ENCODE results near the gene CYB561.

Gene CYB561

DNA sequence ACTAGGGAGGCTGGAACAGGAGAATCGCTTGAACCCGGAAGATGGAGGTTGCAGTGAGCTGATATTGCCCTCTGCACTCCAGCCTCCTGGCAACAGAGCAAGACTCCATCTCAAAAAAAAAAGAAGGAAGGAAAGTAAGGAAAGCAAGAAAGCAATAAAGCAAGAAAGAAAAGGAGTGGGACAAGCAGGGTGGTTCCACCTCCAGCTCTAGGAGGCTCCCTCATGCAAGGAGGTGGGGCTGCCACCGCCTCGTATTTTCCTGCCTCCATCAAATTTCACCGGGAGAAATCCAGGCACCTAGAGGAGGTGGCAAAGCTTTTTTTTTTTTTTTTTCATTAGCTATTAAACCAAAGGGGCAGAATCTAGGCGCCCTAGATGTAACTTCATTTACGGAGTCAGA is 1.0 kb downstream of the CYB561 start:
- ChIA-PET POLR2A (interaction anchor here (0.8 to 0.9 kb wide), 2 partner anchors 10 to 34 kb away, joined by 4 read pairs; no protein-coding TSS in a partner anchor), CTCF (interaction anchor here (0.6 to 4.9 kb wide), 13 partner anchors 9 to 234 kb away, joined by 3 to 35 read pairs (median 4); partner anchors contain the start of gene ACE)
- TF ChIP-seq PRDM1 (tag by site-specific recombination; IDR thresholded peaks at IDR 0.05) (peak; percentile 85), ZNF202 (tag by site-specific recombination; IDR thresholded peaks at IDR 0.05; ENCODE audit: borderline replicate concordance) (no peak), ZNF248 (tag by site-specific recombination; IDR thresholded peaks at IDR 0.05) (no peak), ZNF239 (tag by site-specific recombination; IDR thresholded peaks at IDR 0.05) (no peak), RBAK (tag by site-specific recombination; IDR thresholded peaks at IDR 0.05) (no peak)
- TF ChIP-seq, protein P1, sequence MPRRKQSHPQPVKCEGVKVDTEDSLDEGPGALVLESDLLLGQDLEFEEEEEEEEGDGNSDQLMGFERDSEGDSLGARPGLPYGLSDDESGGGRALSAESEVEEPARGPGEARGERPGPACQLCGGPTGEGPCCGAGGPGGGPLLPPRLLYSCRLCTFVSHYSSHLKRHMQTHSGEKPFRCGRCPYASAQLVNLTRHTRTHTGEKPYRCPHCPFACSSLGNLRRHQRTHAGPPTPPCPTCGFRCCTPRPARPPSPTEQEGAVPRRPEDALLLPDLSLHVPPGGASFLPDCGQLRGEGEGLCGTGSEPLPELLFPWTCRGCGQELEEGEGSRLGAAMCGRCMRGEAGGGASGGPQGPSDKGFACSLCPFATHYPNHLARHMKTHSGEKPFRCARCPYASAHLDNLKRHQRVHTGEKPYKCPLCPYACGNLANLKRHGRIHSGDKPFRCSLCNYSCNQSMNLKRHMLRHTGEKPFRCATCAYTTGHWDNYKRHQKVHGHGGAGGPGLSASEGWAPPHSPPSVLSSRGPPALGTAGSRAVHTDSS (tag by site-specific recombination; IDR thresholded peaks at IDR 0.05), result no peak
- TF ChIP-seq, protein P2, sequence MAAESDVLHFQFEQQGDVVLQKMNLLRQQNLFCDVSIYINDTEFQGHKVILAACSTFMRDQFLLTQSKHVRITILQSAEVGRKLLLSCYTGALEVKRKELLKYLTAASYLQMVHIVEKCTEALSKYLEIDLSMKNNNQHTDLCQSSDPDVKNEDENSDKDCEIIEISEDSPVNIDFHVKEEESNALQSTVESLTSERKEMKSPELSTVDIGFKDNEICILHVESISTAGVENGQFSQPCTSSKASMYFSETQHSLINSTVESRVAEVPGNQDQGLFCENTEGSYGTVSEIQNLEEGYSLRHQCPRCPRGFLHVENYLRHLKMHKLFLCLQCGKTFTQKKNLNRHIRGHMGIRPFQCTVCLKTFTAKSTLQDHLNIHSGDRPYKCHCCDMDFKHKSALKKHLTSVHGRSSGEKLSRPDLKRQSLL (tag by site-specific recombination; IDR thresholded peaks at IDR 0.05), result peak; percentile 44; the same call in 1 of the 2 replicates
- Histone ChIP-seq H3K36me3 (ENCODE audit: control insufficient read depth in 2 of 2, insufficient read depth in 1 of 2, low read length in 2 of 2) (no peaks in the 10 kb centered on the region), H3K9me3 (ENCODE audit: control insufficient read depth, insufficient read depth, low read depth, low read length) (no peaks in the 10 kb centered on the region), H3K4me3 (ENCODE audit: low read depth, low read length) (no peak overlapping the region), H3K4me1 (ENCODE audit: control insufficient read depth, insufficient read depth, low read length) (0 out of 2 replicates have a peak, but pooled peaks cover 2% of the 10 kb centered on the region), H3K27ac (ENCODE audit: extremely low read depth, low read depth, low read length) (no peak overlapping the region)

DNA sequence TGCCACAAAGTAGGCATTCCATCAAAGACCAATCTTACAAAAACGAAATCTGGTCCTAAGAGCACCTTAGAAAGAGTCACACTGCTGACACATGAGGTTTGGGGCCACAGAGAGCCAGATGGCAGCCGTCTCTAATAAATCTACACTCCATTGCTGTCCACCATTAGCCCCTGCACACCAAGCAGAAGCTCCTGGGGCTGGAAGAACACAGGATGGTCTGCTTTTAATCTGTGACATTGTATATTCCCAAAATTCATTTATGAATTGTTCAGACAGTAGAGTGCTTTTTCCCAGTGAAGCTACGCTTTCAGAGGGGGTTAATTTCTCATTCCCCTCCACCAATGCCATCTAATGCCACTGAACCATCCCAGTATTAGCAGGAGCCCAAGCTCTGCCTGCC is 1.6 kb downstream of the CYB561 start:
- POLR2A ChIA-PET, result interaction anchor here (0.9 to 1.1 kb wide), 2 partner anchors 11 to 34 kb away, joined by 3 to 4 read pairs; no protein-coding TSS in a partner anchor
- H3K4me1 ChIP-seq (ENCODE audit: control insufficient read depth, insufficient read depth, low read length), result 0 out of 2 replicates have a peak, but pooled peaks cover 2% of the 10 kb centered on the region
- H3K27ac ChIP-seq (ENCODE audit: extremely low read depth, low read depth, low read length), result no peak overlapping the region
- H3K36me3 ChIP-seq (ENCODE audit: control insufficient read depth in 2 of 2, insufficient read depth in 1 of 2, low read length in 2 of 2), result no peaks in the 10 kb centered on the region
- TF ChIP-seq ZNF548 (tag by site-specific recombination; IDR thresholded peaks at IDR 0.05), result no peak
- no peak for TF ChIP-seq WT1 (tag by site-specific recombination; IDR thresholded peaks at IDR 0.05)
- TF ChIP-seq ZNF623 (tag by site-specific recombination; IDR thresholded peaks at IDR 0.05), result no peak
- TF ChIP-seq ZNF843 (tag by site-specific recombination; IDR thresholded peaks at IDR 0.05), result no peak
- no peak for TF ChIP-seq ZNF558 (tag by site-specific recombination; IDR thresholded peaks at IDR 0.05)
- TF ChIP-seq, protein P3, sequence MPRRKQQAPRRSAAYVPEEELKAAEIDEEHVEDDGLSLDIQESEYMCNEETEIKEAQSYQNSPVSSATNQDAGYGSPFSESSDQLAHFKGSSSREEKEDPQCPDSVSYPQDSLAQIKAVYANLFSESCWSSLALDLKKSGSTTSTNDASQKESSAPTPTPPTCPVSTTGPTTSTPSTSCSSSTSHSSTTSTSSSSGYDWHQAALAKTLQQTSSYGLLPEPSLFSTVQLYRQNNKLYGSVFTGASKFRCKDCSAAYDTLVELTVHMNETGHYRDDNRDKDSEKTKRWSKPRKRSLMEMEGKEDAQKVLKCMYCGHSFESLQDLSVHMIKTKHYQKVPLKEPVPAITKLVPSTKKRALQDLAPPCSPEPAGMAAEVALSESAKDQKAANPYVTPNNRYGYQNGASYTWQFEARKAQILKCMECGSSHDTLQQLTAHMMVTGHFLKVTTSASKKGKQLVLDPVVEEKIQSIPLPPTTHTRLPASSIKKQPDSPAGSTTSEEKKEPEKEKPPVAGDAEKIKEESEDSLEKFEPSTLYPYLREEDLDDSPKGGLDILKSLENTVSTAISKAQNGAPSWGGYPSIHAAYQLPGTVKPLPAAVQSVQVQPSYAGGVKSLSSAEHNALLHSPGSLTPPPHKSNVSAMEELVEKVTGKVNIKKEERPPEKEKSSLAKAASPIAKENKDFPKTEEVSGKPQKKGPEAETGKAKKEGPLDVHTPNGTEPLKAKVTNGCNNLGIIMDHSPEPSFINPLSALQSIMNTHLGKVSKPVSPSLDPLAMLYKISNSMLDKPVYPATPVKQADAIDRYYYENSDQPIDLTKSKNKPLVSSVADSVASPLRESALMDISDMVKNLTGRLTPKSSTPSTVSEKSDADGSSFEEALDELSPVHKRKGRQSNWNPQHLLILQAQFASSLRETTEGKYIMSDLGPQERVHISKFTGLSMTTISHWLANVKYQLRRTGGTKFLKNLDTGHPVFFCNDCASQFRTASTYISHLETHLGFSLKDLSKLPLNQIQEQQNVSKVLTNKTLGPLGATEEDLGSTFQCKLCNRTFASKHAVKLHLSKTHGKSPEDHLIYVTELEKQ (tag by site-specific recombination; IDR thresholded peaks at IDR 0.05; ENCODE audit: borderline replicate concordance), result no peak
- TF ChIP-seq ZNF354C (tag by site-specific recombination; IDR thresholded peaks at IDR 0.05; ENCODE audit: borderline replicate concordance, low read depth), result no peak
- TF ChIP-seq GFI1B (tag by site-specific recombination; IDR thresholded peaks at IDR 0.05), result no peak
- TF ChIP-seq, protein P4, sequence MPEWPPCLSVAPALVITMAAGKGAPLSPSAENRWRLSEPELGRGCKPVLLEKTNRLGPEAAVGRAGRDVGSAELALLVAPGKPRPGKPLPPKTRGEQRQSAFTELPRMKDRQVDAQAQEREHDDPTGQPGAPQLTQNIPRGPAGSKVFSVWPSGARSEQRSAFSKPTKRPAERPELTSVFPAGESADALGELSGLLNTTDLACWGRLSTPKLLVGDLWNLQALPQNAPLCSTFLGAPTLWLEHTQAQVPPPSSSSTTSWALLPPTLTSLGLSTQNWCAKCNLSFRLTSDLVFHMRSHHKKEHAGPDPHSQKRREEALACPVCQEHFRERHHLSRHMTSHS (tag by site-specific recombination; IDR thresholded peaks at IDR 0.05), result no peak
- TF ChIP-seq SP7 (tag by site-specific recombination; IDR thresholded peaks at IDR 0.05), result no peak
- no peak for TF ChIP-seq PRDM1 (tag by site-specific recombination; IDR thresholded peaks at IDR 0.05)
- no peak for TF ChIP-seq ZNF677 (tag by site-specific recombination; IDR thresholded peaks at IDR 0.05)
- TF ChIP-seq ZNF830 (tag by site-specific recombination; IDR thresholded peaks at IDR 0.05; ENCODE audit: low read depth), result no peak
- TF ChIP-seq ZNF266 (tag by site-specific recombination; IDR thresholded peaks at IDR 0.05; ENCODE audit: low read depth), result no peak
- TF ChIP-seq FEZF1 (tag by site-specific recombination; IDR thresholded peaks at IDR 0.05), result no peak
- no peak for TF ChIP-seq MYNN (tag by site-specific recombination; IDR thresholded peaks at IDR 0.05; ENCODE audit: borderline replicate concordance)
- no peak for TF ChIP-seq ZBTB48 (tag by site-specific recombination; IDR thresholded peaks at IDR 0.05)
- TF ChIP-seq, protein P5, sequence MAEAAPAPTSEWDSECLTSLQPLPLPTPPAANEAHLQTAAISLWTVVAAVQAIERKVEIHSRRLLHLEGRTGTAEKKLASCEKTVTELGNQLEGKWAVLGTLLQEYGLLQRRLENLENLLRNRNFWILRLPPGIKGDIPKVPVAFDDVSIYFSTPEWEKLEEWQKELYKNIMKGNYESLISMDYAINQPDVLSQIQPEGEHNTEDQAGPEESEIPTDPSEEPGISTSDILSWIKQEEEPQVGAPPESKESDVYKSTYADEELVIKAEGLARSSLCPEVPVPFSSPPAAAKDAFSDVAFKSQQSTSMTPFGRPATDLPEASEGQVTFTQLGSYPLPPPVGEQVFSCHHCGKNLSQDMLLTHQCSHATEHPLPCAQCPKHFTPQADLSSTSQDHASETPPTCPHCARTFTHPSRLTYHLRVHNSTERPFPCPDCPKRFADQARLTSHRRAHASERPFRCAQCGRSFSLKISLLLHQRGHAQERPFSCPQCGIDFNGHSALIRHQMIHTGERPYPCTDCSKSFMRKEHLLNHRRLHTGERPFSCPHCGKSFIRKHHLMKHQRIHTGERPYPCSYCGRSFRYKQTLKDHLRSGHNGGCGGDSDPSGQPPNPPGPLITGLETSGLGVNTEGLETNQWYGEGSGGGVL (tag by site-specific recombination; IDR thresholded peaks at IDR 0.05), result no peak
- no peak for TF ChIP-seq ZNF23 (tag by site-specific recombination; IDR thresholded peaks at IDR 0.05; ENCODE audit: borderline replicate concordance)
- CTCF ChIA-PET, result interaction anchor here (0.5 to 4.9 kb wide), 11 partner anchors 9 to 234 kb away, joined by 3 to 35 read pairs (median 5); partner anchors contain the start of gene ACE
- H3K4me3 ChIP-seq (ENCODE audit: low read depth, low read length), result no peak overlapping the region
- no peaks in the 10 kb centered on the region for H3K9me3 ChIP-seq (ENCODE audit: control insufficient read depth, insufficient read depth, low read depth, low read length)
